ENCODE results near the gene EAPP. TPM values are rescaled to one million over a fixed set of nuclear protein-coding genes. Genes with fewer than 3 reads are reported as not detected.
"Not testable (repeated sequence)": the region's sequence is repeated elsewhere in the genome, so short reads cannot be mapped to it uniquely, and the experiment has no call there.

EAPP gene
- polyA plus RNA-seq, 6 donors from 2014 or later = 133 to 193 (median 139) TPM

DNA sequence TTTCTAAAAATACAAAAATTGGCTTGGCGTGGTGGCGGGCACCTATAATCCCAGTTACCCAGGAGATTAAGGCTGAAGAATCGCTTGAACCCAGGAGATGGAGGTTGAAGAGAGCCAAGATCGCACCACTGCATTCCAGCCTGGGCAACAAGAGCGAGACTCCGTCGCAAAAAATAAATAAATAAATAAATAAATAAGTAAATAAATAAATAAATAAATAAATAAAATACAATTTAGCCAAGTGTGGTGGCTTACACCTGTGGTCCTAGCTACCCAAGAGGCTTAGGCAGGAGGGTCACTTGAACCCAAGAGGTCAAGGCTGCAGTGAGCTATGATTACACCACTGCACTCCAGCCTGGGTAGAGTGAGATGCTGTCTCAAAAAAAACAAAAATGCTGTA lies 51.0 kb downstream of the EAPP start:
- Mint-ChIP-seq H3K27ac (no peak overlapping the region), H3K4me3 (no peak overlapping the region), H3K9me3 (peaks cover 0 to 3% (median 0%) of the 10 kb centered on the region in 7 donors), H3K27me3 (peaks cover 0 to 9% (median 0%) of the 10 kb centered on the region in 3 donors), H3K36me3 (no peaks in the 10 kb centered on the region), H3K4me1 (no peaks in the 10 kb centered on the region)
- DNase-seq (no peak), ATAC-seq (ENCODE audit: low read depth in 2 of 2) (no peak)

DNA sequence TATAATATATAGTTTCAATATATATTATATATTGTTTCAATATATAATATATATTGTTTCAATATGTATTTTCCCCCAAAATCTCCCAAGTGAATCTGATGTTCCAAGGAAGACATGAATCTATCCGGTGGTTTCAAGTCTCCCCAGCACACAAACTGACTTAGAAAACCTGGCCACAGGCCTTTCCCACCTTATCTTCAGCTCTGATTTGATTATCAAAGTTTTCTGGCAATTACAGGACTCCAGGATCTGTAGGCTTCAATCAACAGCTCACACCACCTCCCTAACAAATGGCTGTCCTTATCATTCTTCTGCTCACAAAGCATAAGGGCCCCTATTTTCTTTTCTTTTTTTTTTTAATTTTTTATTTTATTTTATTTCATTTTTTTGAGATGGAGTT lies 54.8 kb downstream of the EAPP start:
- no peak for DNase-seq
- H3K9me3 Mint-ChIP-seq = peaks cover 0 to 3% (median 0%) of the 10 kb centered on the region in 7 donors

DNA sequence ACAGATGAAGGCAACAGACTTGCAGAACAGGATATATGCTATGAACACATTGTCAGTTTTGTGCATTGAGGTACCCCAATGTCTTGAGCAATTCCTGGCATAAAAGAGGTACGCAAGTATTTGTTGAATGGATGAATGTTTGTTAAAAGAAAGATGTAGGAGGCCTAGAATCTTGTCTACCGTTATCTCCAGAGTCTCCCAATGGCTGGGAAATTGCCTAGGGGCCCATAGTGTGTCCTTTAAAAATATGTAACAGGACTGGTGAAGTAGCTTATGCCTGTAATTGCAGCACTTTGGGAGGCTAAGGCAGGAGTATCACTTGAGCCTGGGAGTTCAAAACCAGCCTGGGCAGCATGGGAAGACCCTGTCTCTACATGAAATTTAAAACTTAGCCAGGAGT lies 57.0 kb downstream of the EAPP start:
- Mint-ChIP-seq H3K9me3 (peaks cover 0 to 3% (median 0%) of the 10 kb centered on the region in 7 donors), H3K4me3 (no peak overlapping the region), H3K4me1 (no peaks in the 10 kb centered on the region), H3K27ac (peak overlapping the region in 1 of 6 donors; percentile 44), H3K27me3 (no peaks in the 10 kb centered on the region), H3K36me3 (no peaks in the 10 kb centered on the region)
- ATAC-seq (ENCODE audit: low read depth in 2 of 2) (no peak), DNase-seq (no peak)

More for the DNA sequence above, 54.8 kb downstream of the EAPP start:
- Mint-ChIP-seq H3K27ac (peak overlapping the region in 1 of 6 donors; percentile 80), H3K36me3 (no peaks in the 10 kb centered on the region), H3K27me3 (no peaks in the 10 kb centered on the region), H3K4me3 (no peak overlapping the region), H3K4me1 (no peaks in the 10 kb centered on the region)
- ATAC-seq (ENCODE audit: low read depth in 2 of 2) = no peak

DNA sequence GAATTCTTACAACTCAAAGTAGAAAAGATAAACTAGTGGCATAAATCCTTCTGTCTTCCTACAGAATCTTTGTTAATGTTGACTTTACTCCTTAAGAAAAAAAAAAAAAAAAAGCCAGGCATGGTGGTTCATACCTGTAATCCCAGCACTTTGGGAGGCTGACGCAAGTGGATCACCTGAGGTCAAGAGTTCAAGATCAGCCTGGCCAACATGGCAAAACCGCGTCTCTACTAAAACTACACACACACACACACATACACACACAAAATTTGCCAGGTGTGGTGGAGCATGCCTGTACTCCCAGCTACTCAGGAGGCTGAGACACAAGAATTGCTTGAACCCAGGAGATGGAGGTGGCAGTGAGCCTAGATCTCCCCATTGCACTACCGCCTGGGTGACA lies 59.8 kb downstream of the EAPP start:
- peak overlapping the region in 1 of 6 donors; percentile 77 for H3K27ac Mint-ChIP-seq
- no peaks in the 10 kb centered on the region for H3K27me3 Mint-ChIP-seq
- no peaks in the 10 kb centered on the region for H3K4me1 Mint-ChIP-seq
- H3K36me3 Mint-ChIP-seq = no peaks in the 10 kb centered on the region
- no peaks in the 10 kb centered on the region for H3K9me3 Mint-ChIP-seq
- ATAC-seq (ENCODE audit: low read depth in 2 of 2) = no peak
- no peak overlapping the region for H3K4me3 Mint-ChIP-seq
- no peak for DNase-seq

DNA sequence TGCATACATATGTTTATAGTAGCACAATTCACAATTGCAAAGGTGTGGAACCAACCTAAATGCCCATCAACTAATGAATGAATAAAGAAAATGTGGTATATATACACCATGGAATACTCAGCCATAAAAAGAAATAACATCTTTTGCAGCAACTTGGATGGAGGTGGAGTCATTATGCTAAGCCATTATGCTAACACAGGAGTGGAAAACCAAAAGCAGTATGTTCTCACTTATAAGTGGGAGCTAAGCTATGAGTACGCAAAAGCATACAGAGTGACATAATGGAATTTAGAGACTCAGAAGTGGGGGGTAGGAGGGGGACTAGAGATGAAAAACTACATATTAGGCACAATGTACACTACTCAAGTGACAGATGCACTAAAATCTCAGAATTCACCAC lies 61.2 kb downstream of the EAPP start:
- no peaks in the 10 kb centered on the region for H3K36me3 Mint-ChIP-seq
- H3K27ac Mint-ChIP-seq = no peak overlapping the region
- H3K27me3 Mint-ChIP-seq = no peaks in the 10 kb centered on the region

DNA sequence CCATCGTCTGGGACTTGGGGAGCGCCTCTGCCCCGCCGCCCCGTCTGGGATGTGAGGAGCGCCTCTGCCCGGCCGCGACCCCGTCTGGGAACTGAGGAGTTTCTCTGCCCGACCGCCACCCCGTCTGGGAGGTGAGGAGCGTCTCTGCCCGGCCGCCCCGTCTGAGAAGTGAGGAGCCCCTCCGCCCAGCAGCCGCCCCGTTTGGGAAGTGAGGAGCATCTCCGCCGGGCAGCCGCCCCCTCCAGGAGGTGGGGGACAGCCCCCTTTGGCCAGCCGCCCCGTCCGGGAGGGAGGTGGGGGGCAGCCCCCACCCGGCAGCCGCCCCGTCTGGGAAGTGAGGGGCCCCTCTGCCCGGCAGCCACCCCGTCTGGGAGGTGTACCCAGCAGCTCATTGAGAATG lies 63.5 kb downstream of the EAPP start:
- H3K27ac Mint-ChIP-seq; ATAC-seq (ENCODE audit: low read depth in 2 of 2); H3K9me3 Mint-ChIP-seq; H3K27me3 Mint-ChIP-seq; H3K4me1 Mint-ChIP-seq; H3K4me3 Mint-ChIP-seq; DNase-seq; H3K36me3 Mint-ChIP-seq: not testable (repeated sequence)

More for the DNA sequence above, 61.2 kb downstream of the EAPP start:
- no peaks in the 10 kb centered on the region for H3K9me3 Mint-ChIP-seq
- DNase-seq (no peak), ATAC-seq (ENCODE audit: low read depth in 2 of 2) (no peak)
- no peak overlapping the region for H3K4me3 Mint-ChIP-seq
- H3K4me1 Mint-ChIP-seq = no peaks in the 10 kb centered on the region

DNA sequence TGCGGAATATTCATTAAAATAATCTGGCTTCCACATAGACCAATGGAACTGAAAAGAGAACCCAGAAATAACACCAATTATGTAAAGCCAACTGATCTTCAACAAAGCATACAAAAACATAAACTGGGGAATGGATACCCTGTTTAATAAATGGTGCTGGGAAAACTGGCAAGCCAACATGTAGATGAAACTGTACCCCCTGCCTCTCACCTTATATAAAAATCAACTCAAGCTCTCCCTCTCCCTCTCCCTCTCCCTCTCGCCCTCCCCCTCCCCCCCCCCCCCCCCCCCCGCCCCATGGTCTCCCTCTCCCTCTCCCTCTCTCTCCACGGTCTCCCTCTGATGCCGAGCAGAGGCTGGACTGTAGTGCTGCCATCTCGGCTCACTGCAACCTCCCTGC lies 64.3 kb downstream of the EAPP start:
- Mint-ChIP-seq H3K9me3 (no peaks in the 10 kb centered on the region), H3K4me3 (no peak overlapping the region), H3K36me3 (no peaks in the 10 kb centered on the region), H3K4me1 (no peaks in the 10 kb centered on the region), H3K27ac (no peak overlapping the region), H3K27me3 (peaks cover 0 to 8% (median 8%) of the 10 kb centered on the region in 3 donors)
- no peak for ATAC-seq (ENCODE audit: low read depth in 2 of 2)
- no peak for DNase-seq

DNA sequence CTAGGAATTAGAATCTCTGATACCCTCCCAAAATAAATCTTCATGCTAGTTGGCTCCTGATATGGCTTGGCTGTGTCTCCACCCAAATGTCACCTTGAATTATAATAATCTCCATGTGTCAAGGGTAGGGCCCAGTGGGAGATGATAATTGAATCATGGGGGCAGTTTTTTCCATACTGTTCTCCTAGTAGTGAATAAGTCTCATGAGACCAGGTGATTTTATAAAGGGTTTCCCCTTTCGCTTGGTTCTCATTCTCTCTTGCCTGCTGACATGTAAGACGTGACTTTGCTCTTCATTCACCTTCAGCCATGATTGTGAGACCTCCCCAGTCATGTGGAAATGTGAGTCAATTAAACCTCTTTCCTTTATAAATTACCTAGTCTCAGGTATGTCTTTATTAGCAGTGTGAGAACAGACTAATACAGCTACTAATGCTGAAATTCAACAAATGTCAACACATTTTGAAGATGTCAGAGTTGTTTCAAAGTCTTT lies 65.3 kb downstream of the EAPP start:
- ATAC-seq (ENCODE audit: low read depth in 2 of 2) (no peak), DNase-seq (no peak)
- Mint-ChIP-seq H3K4me3 (no peak overlapping the region), H3K4me1 (no peaks in the 10 kb centered on the region), H3K27me3 (peaks cover 0 to 8% (median 8%) of the 10 kb centered on the region in 3 donors), H3K36me3 (no peaks in the 10 kb centered on the region), H3K27ac (no peak overlapping the region), H3K9me3 (no peaks in the 10 kb centered on the region)

DNA sequence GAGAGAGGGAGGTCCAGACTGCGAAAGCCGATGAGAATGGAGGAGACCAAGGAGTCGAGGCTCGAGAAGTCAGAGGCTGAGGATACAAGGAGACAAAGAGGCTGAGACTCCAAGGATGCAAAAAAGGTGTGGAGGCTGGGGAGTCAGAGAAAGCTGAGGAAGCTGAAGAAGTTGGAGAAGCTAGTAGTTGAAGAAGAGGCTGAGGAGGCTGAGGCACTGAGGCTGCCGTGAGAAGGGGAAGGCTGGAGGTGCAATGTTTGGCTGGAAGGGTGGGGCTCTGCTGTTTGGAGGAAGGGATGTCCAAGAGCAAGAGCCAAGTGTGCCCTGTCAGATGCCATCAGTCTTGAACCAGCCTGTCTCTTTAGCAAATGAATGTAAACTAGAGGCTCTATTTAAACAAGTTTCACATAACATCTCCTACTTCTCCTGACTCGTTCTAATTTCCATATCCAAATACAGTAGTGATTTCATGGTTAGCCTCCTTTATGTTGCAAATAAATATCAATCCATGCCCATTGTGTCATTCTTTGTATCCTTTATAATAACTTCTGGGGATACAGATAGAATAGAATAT lies 66.7 kb downstream of the EAPP start:
- Mint-ChIP-seq H3K4me1 (no peaks in the 10 kb centered on the region), H3K27ac (peak overlapping the region in 1 of 6 donors; percentile 36), H3K4me3 (no peak overlapping the region), H3K27me3 (peaks cover 0 to 8% (median 8%) of the 10 kb centered on the region in 3 donors), H3K9me3 (no peaks in the 10 kb centered on the region), H3K36me3 (no peaks in the 10 kb centered on the region)
- DNase-seq (no peak), ATAC-seq (ENCODE audit: low read depth in 2 of 2) (no peak)

DNA sequence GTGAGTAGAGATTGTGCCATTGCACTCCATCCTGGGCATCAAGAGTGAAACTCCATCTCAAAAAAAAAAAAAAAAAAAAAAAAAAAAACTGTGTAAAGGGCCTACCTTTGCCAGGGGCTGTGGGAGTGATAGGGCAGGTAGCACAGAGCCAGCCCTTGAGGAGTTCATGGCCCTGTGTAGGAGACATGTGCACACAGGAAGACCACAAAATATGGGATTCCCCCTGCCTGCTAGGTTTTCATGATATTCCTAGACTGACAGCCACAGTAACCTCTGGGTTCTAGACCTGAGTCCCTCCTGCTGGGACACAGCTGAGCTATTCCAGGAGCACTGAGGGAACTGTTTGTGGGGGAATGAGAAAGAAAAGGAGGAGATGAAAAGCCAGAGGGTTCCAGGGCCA lies 69.2 kb downstream of the EAPP start:
- no peaks in the 10 kb centered on the region for H3K4me1 Mint-ChIP-seq
- ATAC-seq (ENCODE audit: low read depth in 2 of 2) (peak in 1 of 2 donors; percentile 21), DNase-seq (no peak)
- H3K4me3 Mint-ChIP-seq = no peak overlapping the region
- peak overlapping the region in 1 of 6 donors; percentile 47 for H3K27ac Mint-ChIP-seq
- no peaks in the 10 kb centered on the region for H3K9me3 Mint-ChIP-seq
- H3K27me3 Mint-ChIP-seq = peaks cover 0 to 8% (median 8%) of the 10 kb centered on the region in 3 donors
- H3K36me3 Mint-ChIP-seq = no peaks in the 10 kb centered on the region

DNA sequence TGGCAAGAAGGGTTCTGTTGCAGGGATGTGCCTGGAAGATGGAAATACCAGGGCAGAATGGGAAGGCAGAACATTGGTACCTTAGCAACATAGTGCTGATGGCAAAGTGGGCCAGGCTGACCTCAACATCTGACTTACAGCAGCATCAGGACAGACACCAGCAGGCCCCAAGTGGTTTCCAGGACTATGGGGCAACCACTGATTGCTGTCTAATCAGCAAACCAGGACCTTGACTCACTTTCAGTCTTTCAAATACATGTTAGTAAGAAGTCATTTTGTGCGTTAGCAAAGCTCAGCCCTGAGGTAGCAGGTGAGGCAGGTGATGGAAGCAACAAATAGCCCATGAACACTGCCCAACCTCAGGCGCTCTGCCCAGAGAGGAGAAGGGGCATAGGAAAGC lies 72.8 kb downstream of the EAPP start:
- peaks cover 6% of the 10 kb centered on the region in 3 donors for H3K4me1 Mint-ChIP-seq
- ATAC-seq (ENCODE audit: low read depth in 2 of 2) = no peak
- DNase-seq = no peak
- no peaks in the 10 kb centered on the region for H3K9me3 Mint-ChIP-seq
- H3K27me3 Mint-ChIP-seq = no peaks in the 10 kb centered on the region
- H3K4me3 Mint-ChIP-seq = no peak overlapping the region
- H3K27ac Mint-ChIP-seq = peak overlapping the region in 1 of 6 donors; percentile 69
- no peaks in the 10 kb centered on the region for H3K36me3 Mint-ChIP-seq

Other genes starting within 250 kb of the EAPP start
- 10 to 100 TPM; 14.1 to 22.5 (median 16.4) TPM for gene SPTSSA, start 77.5 kb downstream of the EAPP start, polyA plus RNA-seq (ENCODE audit: low read depth in 6 of 6)
- gene SNX6, start 90.4 kb upstream of the EAPP start, polyA plus RNA-seq (ENCODE audit: low read depth in 6 of 6) = 100 to 1,000 TPM in 5 of 6 donors, 10 to 100 TPM in 1; 89.3 to 127 (median 110) TPM
- 10 to 100 TPM in 5 of 6 donors, 1 to 10 TPM in 1; 8.9 to 26.9 (median 19.3) TPM for gene CFL2, start 174.9 kb upstream of the EAPP start, polyA plus RNA-seq (ENCODE audit: low read depth in 6 of 6)

Data from naive B cell (primary cell).